Mucosa of gallbladder (tissue), 1 donor: ENCODE results near the gene ORM1. TPM values are rescaled to one million over a fixed set of nuclear protein-coding genes. Genes with fewer than 3 reads are reported as not detected.
"Not testable (repeated sequence)": the region's sequence is repeated elsewhere in the genome, so short reads cannot be mapped to it uniquely, and the experiment has no call there.

Experiments used
- DNase-seq: peaks from one replicate; pipeline ENCODE4 v3.0.0-alpha.2; 2020; ENCODE audit warnings: low spot score
- total RNA-seq: library from RNA; stranded (reverse); gene quantifications from one replicate; pipeline ENCODE4 v1.2.1, GENCODE V29; 2021
- donor health status: DM: no; HTN: no; CAD: no.

The ORM1 gene
- 12.7 TPM for total RNA-seq

DNA sequence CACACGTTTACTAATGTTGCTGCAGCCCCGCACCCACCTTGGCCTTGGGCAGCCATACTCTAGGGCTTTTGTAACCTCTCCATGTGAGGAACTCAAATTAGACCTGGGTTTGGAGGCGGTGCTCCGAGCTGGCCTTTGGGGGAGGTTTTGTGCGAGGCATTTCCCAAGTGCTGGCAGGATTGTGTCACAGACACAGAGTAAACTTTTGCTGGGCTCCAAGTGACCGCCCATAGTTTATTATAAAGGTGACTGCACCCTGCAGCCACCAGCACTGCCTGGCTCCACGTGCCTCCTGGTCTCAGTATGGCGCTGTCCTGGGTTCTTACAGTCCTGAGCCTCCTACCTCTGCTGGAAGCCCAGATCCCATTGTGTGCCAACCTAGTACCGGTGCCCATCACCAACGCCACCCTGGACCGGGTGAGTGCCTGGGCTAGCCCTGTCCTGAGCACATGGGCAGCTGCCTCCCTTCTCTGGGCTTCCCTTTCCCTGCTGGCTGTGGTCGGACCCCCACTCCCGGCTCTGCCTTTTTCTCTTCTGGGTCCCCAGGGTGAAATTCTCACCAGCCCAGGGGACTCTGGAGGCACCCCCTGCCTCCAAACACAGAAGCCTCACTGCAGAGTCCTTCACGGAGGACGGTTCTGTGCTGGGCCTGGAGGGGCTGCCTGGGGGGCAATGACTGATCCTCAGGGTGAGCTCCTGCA is at the start of gene ORM1:
Gene ORM1 (plus strand): TSS at position 268 of the 701 bp plus-strand sequence. CDS start 36 bp downstream, at position 304.
- not testable (repeated sequence) for DNase-seq

DNA sequence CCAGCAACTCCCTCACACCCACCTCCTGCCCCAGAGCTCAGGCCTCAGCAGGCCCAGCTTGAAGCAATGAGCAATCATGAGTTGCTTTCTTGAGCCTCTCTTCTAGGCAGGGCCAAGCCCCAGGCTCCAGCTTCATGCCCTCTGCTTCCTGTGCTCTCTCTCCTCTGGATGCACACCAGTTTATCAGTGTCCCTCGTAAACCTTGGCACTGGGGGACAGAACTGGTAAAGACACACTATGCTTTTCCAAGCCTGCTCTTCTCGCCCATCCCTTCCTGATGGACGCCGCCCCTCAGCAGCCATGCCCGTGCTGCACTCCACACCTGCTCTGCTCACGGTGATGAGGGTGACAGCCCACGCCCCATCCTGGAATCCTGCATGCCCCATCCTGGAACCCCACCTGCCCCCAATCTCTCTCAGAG is 49.4 kb upstream of the ORM1 start:
- no peak for DNase-seq

DNA sequence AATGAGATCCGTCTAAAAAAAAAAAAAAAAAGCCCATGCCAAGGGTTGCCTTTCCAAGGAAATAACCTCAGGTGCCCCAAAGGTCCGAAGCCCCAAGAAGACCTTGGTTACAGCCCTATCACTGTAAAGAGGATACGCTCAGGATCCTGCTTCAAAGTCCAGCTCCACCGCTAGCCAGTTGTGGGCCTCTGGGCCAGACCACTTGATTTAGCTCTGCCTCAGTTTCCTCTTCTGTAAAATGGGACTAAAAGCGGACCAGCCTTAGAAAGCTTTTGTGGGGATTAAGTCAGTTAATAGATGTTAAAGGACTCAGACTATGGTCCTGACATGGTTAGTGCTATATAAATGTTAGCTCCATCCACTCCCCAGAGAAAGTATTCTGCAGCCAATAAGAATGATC is 48.7 kb upstream of the ORM1 start:
- DNase-seq = no peak

DNA sequence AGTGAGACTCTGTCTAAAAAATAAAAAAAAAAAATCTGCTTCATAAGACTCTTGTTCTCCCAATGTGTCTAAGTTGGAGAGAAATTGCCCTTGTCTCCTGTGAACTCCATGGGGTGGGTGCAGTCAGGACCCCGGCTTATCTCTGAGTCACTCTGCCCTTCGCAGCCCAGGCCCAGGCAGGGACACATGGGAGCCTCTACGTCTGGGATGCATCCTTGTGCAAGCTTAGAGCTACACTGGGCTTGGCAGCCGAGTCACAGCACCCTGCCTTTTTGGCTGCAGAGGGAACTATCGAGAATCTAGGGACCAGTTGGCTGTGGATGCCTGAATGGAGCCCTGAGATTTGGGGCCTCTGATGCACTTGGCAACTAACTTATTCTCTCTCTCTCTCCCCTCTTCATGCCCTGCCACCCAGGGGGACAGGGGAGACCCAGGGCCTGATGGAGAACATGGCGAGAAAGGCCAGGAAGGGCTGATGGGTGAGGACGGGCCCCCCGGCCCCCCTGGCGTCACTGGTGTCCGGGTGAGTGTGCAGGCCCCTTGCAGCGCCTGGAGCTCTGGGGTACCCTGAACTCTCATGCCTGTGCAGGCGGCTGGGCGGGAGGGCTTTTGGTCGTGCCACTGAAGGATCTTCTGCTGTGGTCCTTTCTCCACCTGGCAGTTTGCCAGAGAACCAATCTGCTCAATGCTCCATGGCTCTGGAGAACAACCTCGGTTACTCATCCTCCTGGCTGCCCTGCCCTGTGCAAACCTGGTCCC is 47.5 kb upstream of the ORM1 start:
- DNase-seq = no peak

- no peak for DNase-seq
These were observed 45.7 kb upstream of the ORM1 start for GRCh38 chr9:114276908-114277821.

GRCh38 chr9:114278356-114278755 is 44.5 kb upstream of the ORM1 start:
- DNase-seq = no peak

DNA sequence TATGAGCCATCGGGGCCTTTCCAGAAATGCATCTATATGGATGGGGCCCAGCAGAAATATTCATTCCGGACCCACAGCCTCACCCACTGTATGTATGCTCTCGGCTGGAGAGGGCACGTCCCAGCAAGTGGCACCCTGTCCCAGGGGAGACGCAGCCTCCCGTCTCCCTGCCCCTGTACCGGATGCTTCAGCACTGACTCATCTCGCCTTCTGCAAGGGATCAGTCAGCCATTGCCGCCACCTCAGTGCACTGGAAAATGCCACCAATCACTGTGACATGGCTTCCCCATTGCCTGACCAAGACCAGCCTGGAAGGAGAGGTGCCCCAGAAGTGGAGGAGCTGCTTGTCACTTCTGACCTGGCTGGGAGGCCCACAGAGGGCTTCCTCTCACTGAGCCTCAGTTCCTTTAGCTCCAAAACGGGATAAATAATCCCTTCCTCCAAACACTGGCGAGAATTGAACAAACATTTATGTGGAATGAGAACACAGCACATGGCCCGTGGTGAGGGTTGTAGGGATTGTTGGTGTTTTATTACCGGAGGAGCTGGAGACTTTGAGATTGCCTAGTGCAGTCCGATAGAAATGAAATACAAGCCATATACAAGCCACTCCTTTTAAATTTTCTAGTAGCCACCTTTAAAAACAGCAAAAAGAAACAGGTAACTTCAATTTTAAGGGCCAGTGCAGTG is 43.9 kb upstream of the ORM1 start:
- DNase-seq = no peak

- no peak for DNase-seq
These were observed 43.2 kb upstream of the ORM1 start for GRCh38 chr9:114279693-114280092.

GRCh38 chr9:114280636-114281472 is 42.0 kb upstream of the ORM1 start:
- DNase-seq = no peak

GRCh38 chr9:114281473-114282103 is 41.3 kb upstream of the ORM1 start:
- no peak for DNase-seq

GRCh38 chr9:114282104-114282485 is 40.8 kb upstream of the ORM1 start:
- DNase-seq = no peak

GRCh38 chr9:114282507-114282906 is 40.4 kb upstream of the ORM1 start:
- no peak for DNase-seq

DNA sequence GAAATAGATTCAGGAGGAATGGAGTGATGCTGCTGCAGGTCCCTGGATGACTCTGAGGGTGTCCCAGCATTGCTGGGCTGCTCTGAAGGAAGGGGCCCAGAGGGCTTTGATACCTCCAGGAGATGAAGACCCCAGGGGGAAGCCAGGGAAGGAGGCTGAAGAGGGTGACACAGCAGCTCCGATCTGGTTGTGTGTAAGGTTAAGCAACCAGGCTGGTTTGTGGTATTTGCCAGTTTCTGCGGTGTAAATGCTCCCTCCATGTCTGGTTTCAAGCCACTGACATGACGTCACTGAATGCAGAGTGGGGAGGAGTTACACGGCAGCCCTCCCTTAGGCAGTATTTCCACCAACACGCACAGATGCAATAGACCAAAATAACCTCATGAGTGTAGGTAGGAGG is 40.0 kb upstream of the ORM1 start:
- DNase-seq = no peak

- DNase-seq = no peak
These were observed 39.3 kb upstream of the ORM1 start for GRCh38 chr9:114283551-114284111.

DNA sequence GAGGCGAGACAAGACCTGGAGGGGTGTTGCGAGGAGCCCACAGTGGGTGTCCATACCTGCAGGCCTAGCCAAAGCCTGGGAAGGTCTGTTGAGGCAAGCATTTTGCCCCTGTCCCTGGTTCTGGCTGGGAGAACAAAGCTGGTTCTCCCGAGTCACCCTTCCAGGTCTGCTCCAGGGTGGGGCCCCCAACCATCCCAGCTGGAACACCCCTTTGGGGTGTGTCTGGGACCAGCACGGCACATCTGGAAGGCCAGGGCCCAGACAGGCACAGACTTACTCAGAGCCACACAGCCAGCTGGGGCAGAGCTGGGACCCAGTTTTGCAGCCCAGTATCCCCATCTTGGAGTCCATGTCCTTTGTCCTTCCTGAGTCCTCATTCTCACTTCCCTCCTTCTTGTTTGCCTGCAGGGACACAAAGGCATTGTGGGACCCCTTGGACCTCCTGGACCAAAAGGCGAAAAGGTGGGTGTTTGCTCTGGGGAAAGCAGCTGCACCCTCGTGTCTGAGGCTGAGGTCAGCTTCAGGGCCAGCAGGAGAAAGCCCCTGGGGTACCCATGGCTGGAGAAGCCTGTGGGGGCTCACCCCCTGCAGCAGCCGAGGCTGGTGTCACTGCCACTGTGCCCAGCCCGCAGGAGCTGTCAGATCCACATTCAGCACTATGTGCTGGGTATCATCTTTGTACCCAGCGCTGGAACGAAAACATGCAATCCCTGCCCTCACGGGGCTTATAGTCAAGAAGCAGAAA is 38.4 kb upstream of the ORM1 start:
- DNase-seq = no peak

- no peak for DNase-seq
These were observed 37.6 kb upstream of the ORM1 start for GRCh38 chr9:114285166-114285867.

GRCh38 chr9:114286146-114286679 is 36.7 kb upstream of the ORM1 start:
- DNase-seq = no peak
